B cell (primary cell): ENCODE results near the gene PRR16. TPM values are rescaled to one million over a fixed set of nuclear protein-coding genes. Genes with fewer than 3 reads are reported as not detected.

Source experiments
- ATAC-seq: fragments of 200-7000 bp; cut with Tn5 transposase; one replicate; pipeline ENCODE4 v1.10.0; 2021; ENCODE audit warnings: low read depth, mild to moderate bottlenecking, moderate number of reproducible peaks, moderate library complexity
- CTCF ChIA-PET: fragments of 350-600 bp; sonication (Branson Sonifier 250); formaldehyde crosslinking; loops from one replicate; lab custom pipeline; 2021; ENCODE audit warnings: antibody characterized with exemption, inconsistent platforms; lab: Charles Lee
- POLR2A ChIA-PET: fragments of 350-600 bp; sonication (Branson Sonifier 250); formaldehyde crosslinking; loops from one replicate; lab custom pipeline; 2021; ENCODE audit warnings: antibody characterized with exemption; lab: Charles Lee
- DNase-seq: peaks from one replicate; pipeline ENCODE4 v3.0.0; 2013
- H2AFZ ChIP-seq: 2 replicates; pipeline ENCODE4 v1.6.1; 2012; ENCODE audit warnings: mild to moderate bottlenecking, low read depth, low read length; ENCODE audit not compliant: insufficient read depth, poor library complexity, severe bottlenecking
- H3K27ac ChIP-seq, 2 donors: 1 replicate in 1 of 2; 2 replicates in 1 of 2; pipeline ENCODE4 v1.5.1; 2012 to 2013; ENCODE audit warnings: low read length in 2 of 2, mild to moderate bottlenecking in 2 of 2, moderate library complexity in 1 of 2
- H3K27me3 ChIP-seq, 4 experiments: fragments of 200-600 bp in 1 of 4; sonication (generic) in 1 of 4; replicated peaks in 1 of 4; 1 replicate in 2 of 4; 2 replicates in 2 of 4; pipeline versions ENCODE4 v1.6.1 to v1.7.0; 2013 to 2016; ENCODE audit warnings: low read length in 3 of 4, mild to moderate bottlenecking in 2 of 4, mixed read lengths in 1 of 4, moderate library complexity in 1 of 4; ENCODE audit not compliant: insufficient read depth in 4 of 4, control insufficient read depth in 3 of 4; ENCODE audit errors: control extremely low read depth in 1 of 4
- H3K36me3 ChIP-seq, 2 experiments: replicated peaks in 1 of 2; 1 replicate in 1 of 2; 2 replicates in 1 of 2; pipeline versions ENCODE4 v1.6.1 to v1.7.1; 2013; ENCODE audit warnings: low read length in 1 of 2; ENCODE audit not compliant: insufficient read depth in 2 of 2, control insufficient read depth in 1 of 2; ENCODE audit errors: control extremely low read depth in 1 of 2, extremely low read depth in 1 of 2
- H3K4me1 ChIP-seq, 2 donors: fragments of 200-600 bp in 1 of 2; sonication (generic) in 1 of 2; 1 replicate in 1 of 2; 2 replicates in 1 of 2; pipeline versions ENCODE4 v1.5.1 to v1.6.1; 2013 to 2017; ENCODE audit warnings: low read length in 2 of 2; ENCODE audit not compliant: control insufficient read depth in 2 of 2, insufficient read depth in 2 of 2
- H3K4me2 ChIP-seq: replicated peaks from 2 replicates; pipeline ENCODE3; 2012; ENCODE audit warnings: mild to moderate bottlenecking, low read depth, low read length; ENCODE audit not compliant: poor library complexity, severe bottlenecking
- H3K4me3 ChIP-seq, 5 experiments: fragments of 200-600 bp in 1 of 5; sonication (generic) in 1 of 5; 1 replicate in 3 of 5; 2 replicates in 2 of 5; pipeline versions ENCODE4 v1.5.1 to v1.7.0; 2011 to 2016; ENCODE audit warnings: low read length in 4 of 5, mild to moderate bottlenecking in 4 of 5, low read depth in 2 of 5, control low read depth in 1 of 5, moderate library complexity in 1 of 5; ENCODE audit not compliant: insufficient read depth in 1 of 5; ENCODE audit errors: control extremely low read depth in 1 of 5, extremely low read depth in 1 of 5
- H3K79me2 ChIP-seq: fragments of 200-600 bp; sonication (generic); one replicate; pipeline ENCODE4 v1.6.0; 2016; ENCODE audit warnings: low read length; ENCODE audit not compliant: control insufficient read depth, insufficient read depth
- H3K9ac ChIP-seq: fragments of 200-600 bp; sonication (generic); 2 replicates; pipeline ENCODE4 v1.6.1; 2017; ENCODE audit warnings: mild to moderate bottlenecking, low read length, moderate library complexity
- H3K9me3 ChIP-seq, 3 donors: one replicate each; pipeline versions ENCODE4 v1.6.1 to v1.7.1; 2013; ENCODE audit warnings: low read length in 2 of 3; ENCODE audit not compliant: control insufficient read depth in 2 of 3, insufficient read depth in 1 of 3; ENCODE audit errors: control extremely low read depth in 1 of 3
- H4K20me1 ChIP-seq: 2 replicates; pipeline ENCODE4 v1.6.0; 2012; ENCODE audit warnings: mild to moderate bottlenecking, low read length; ENCODE audit not compliant: insufficient read depth, control insufficient read depth, poor library complexity, severe bottlenecking
- H3K27ac Mint-ChIP-seq: one replicate; pipeline ENCODE4 v1.8.0; 2021; ENCODE audit warnings: mixed read lengths
- H3K27me3 Mint-ChIP-seq: one replicate; pipeline ENCODE4 v1.8.0; 2021; ENCODE audit warnings: mixed read lengths
- H3K4me1 Mint-ChIP-seq: one replicate; pipeline ENCODE4 v1.8.0; 2021; ENCODE audit warnings: mixed read lengths
- H3K4me3 Mint-ChIP-seq: one replicate; pipeline ENCODE4 v1.8.0; 2021; ENCODE audit warnings: mixed read lengths
- H3K9me3 Mint-ChIP-seq: one replicate; pipeline ENCODE4 v1.8.0; 2022; ENCODE audit warnings: mixed read lengths; ENCODE audit not compliant: insufficient read depth
- CTCF ChIP-seq: fragments of 200-600 bp; IDR thresholded peaks from one replicate; pipeline ENCODE4 v1.8.0; 2022; ENCODE audit warnings: antibody characterized with exemption, mild to moderate bottlenecking
- EZH2 ChIP-seq: IDR thresholded peaks from 2 replicates; pipeline ENCODE4 v1.6.1; 2012; ENCODE audit warnings: borderline replicate concordance, low read depth, mild to moderate bottlenecking, moderate library complexity, low read length; ENCODE audit not compliant: insufficient read depth, poor library complexity, severe bottlenecking
- WGBS: methylation state at CpG from one replicate; pipeline ENCODE4 v1.1.5; 2013; ENCODE audit warnings: missing lambda C conversion rate; ENCODE audit not compliant: insufficient coverage; 5-methylcytosine and 5-hydroxymethylcytosine counted together
- intact Hi-C: fragments of 100-400 bp; cut with micrococcal nuclease; formaldehyde crosslinking; loops from one replicate; pipeline ENCODE4 v1.10.0; 2022
- polyA plus RNA-seq: library from polyadenylated mRNA; depleted of rRNA; stranded (reverse); fragments of >200 nt; gene quantifications from 2 replicates; pipeline ENCODE4 v1.2.3, GENCODE V29; 2012
- total RNA-seq, 2 donors: library from RNA; stranded (reverse); fragments of 120-200 nt in 1 of 2; gene quantifications; 1 replicate in 1 of 2; 2 replicates in 1 of 2; pipeline versions ENCODE4 v1.2.3 to v1.2.4, GENCODE V29; 2013 to 2022

Gene PRR16
- total and polyA plus RNA-seq, 2 donors (not counting 1 experiment from before 2014, with no cell fraction given) = 0.16 TPM; not detected in 1

GRCh38 chr5:120628156-120628555 lies 164.1 kb downstream of the PRR16 start:
- H3K27ac ChIP-seq = no peak overlapping the region
- H3K27ac Mint-ChIP-seq = no peak overlapping the region

GRCh38 chr5:120630550-120630949 lies 166.4 kb downstream of the PRR16 start:
- no peaks in the 10 kb centered on the region for H3K4me1 Mint-ChIP-seq
- CTCF ChIA-PET = no interaction called here
- Histone ChIP-seq H3K4me3 (no peak overlapping the region), H3K36me3 (no peaks in the 10 kb centered on the region), H3K27ac (no peak overlapping the region), H3K27me3 (no peaks in the 10 kb centered on the region), H3K9me3 (peaks cover 0 to 4% (median 0%) of the 10 kb centered on the region in 3 donors), H3K79me2 (no peaks in the 10 kb centered on the region), H2AFZ (no peak overlapping the region), H3K9ac (no peak overlapping the region), H4K20me1 (no peaks in the 10 kb centered on the region), H3K4me2 (no peak overlapping the region), H3K4me1 (no peaks in the 10 kb centered on the region)
- H3K27me3 Mint-ChIP-seq = no peaks in the 10 kb centered on the region
- intact Hi-C loops = no loop called here
- 0% methylated on average over 1 of the region's 5 CpGs for WGBS
- no peak overlapping the region for H3K27ac Mint-ChIP-seq
- H3K4me3 Mint-ChIP-seq = no peak overlapping the region
- POLR2A ChIA-PET = no interaction called here
- DNase-seq (no peak), ATAC-seq (no peak)
- TF ChIP-seq EZH2 (no peak), CTCF (no peak)
- peaks cover 5% of the 10 kb centered on the region for H3K9me3 Mint-ChIP-seq

More at GRCh38 chr5:120628156-120628555, 164.1 kb downstream of the PRR16 start:
- ChIA-PET POLR2A (no interaction called here), CTCF (no interaction called here)
- peaks cover 7% of the 10 kb centered on the region for H3K9me3 Mint-ChIP-seq
- H3K9ac ChIP-seq = no peak overlapping the region
- no peaks in the 10 kb centered on the region for H4K20me1 ChIP-seq
- no peaks in the 10 kb centered on the region for H3K36me3 ChIP-seq
- H3K9me3 ChIP-seq = peaks cover 0 to 4% (median 0%) of the 10 kb centered on the region in 3 donors
- 100% methylated on average over 1 of the region's 3 CpGs for WGBS
- H3K4me3 ChIP-seq = no peak overlapping the region
- H3K27me3 ChIP-seq = no peaks in the 10 kb centered on the region
- no peak for DNase-seq
- H3K4me1 Mint-ChIP-seq = no peaks in the 10 kb centered on the region
- no peaks in the 10 kb centered on the region for H3K4me1 ChIP-seq
- intact Hi-C loops = no loop called here
- H2AFZ ChIP-seq = no peak overlapping the region
- H3K27me3 Mint-ChIP-seq = no peaks in the 10 kb centered on the region
- no peaks in the 10 kb centered on the region for H3K79me2 ChIP-seq
- ATAC-seq = no peak
- no peak for TF ChIP-seq CTCF
- no peak for TF ChIP-seq EZH2
- H3K4me3 Mint-ChIP-seq = no peak overlapping the region
- H3K4me2 ChIP-seq = no peak overlapping the region
